Liver (tissue), 9 donors: ENCODE data around the gene ADGRB2. TPM values are rescaled to one million over a fixed set of nuclear protein-coding genes. Genes with fewer than 3 reads are reported as not detected.

Experiments used
- DNase-seq: peaks from one replicate; pipeline ENCODE4 v3.0.0-alpha.2; 2017; ENCODE audit warnings: low spot score
- H3K27ac ChIP-seq, 2 donors: one replicate each; pipeline ENCODE4 v1.7.0; 2013; ENCODE audit warnings: inconsistent platforms in 2 of 2, low read length in 2 of 2, control low read depth in 1 of 2, low read depth in 1 of 2, mild to moderate bottlenecking in 1 of 2
- H3K27me3 ChIP-seq, 4 donors: one replicate each; pipeline versions ENCODE4 v1.6.1 to v1.7.0; 2013; ENCODE audit warnings: low read length in 3 of 4, inconsistent platforms in 1 of 4, mild to moderate bottlenecking in 1 of 4, moderate library complexity in 1 of 4; ENCODE audit not compliant: control insufficient read depth in 4 of 4, insufficient read depth in 4 of 4
- H3K36me3 ChIP-seq, 4 donors: one replicate each; pipeline versions ENCODE4 v1.6.1 to v1.7.0; 2013; ENCODE audit warnings: low read length in 3 of 4, mild to moderate bottlenecking in 3 of 4, low read depth in 1 of 4, moderate library complexity in 1 of 4; ENCODE audit not compliant: control insufficient read depth in 4 of 4, insufficient read depth in 3 of 4
- H3K4me1 ChIP-seq, 4 donors: one replicate each; pipeline versions ENCODE4 v1.6.1 to v1.7.0; 2013; ENCODE audit warnings: low read length in 3 of 4, mild to moderate bottlenecking in 3 of 4, moderate library complexity in 1 of 4; ENCODE audit not compliant: control insufficient read depth in 4 of 4, insufficient read depth in 4 of 4
- H3K4me3 ChIP-seq, 3 donors: one replicate each; pipeline versions ENCODE4 v1.6.1 to v1.7.0; 2013; ENCODE audit warnings: low read length in 3 of 3, control low read depth in 1 of 3, low read depth in 1 of 3, mild to moderate bottlenecking in 1 of 3
- H3K9ac ChIP-seq, 2 donors: one replicate each; pipeline ENCODE4 v1.7.0; 2013; ENCODE audit warnings: low read length in 2 of 2, mild to moderate bottlenecking in 2 of 2, moderate library complexity in 2 of 2, control low read depth in 1 of 2, low read depth in 1 of 2
- H3K9me3 ChIP-seq, 4 donors: one replicate each; pipeline versions ENCODE4 v1.6.1 to v1.7.0; 2013; ENCODE audit warnings: low read length in 3 of 4; ENCODE audit not compliant: control insufficient read depth in 4 of 4
- ATF3 ChIP-seq: IDR thresholded peaks from 2 replicates; pipeline ENCODE4 v1.6.1; 2016; ENCODE audit warnings: antibody characterized with exemption
- CTCF ChIP-seq: fragments of 150-350 bp; IDR thresholded peaks from 2 replicates; pipeline ENCODE4 v1.5.1; 2017; ENCODE audit warnings: improper control_type of control experiment, low read depth, low read length; ENCODE audit not compliant: missing input control
- EGR1 ChIP-seq, 2 donors: IDR thresholded peaks; 2 replicates each; pipeline ENCODE4 v1.6.1; 2016 to 2018; ENCODE audit warnings: antibody characterized with exemption in 2 of 2, low read depth in 2 of 2
- FOXA1 ChIP-seq: IDR thresholded peaks from 2 replicates; pipeline ENCODE4 v1.6.1; 2016; ENCODE audit warnings: antibody characterized with exemption
- FOXA2 ChIP-seq: IDR thresholded peaks from 2 replicates; pipeline ENCODE4 v1.6.1; 2016; ENCODE audit warnings: antibody characterized with exemption
- GABPA ChIP-seq, 2 donors: IDR thresholded peaks in 1 of 2; conservative IDR thresholded peaks in 1 of 2; 2 replicates each; pipeline ENCODE4 v1.6.1; 2016; ENCODE audit warnings: antibody characterized with exemption in 2 of 2, mild to moderate bottlenecking in 1 of 2, moderate library complexity in 1 of 2
- HNF4A ChIP-seq, 2 donors: conservative IDR thresholded peaks; 2 replicates each; pipeline ENCODE4 v1.6.1; 2016; ENCODE audit warnings: antibody characterized with exemption in 2 of 2, mild to moderate bottlenecking in 2 of 2
- HNF4G ChIP-seq: IDR thresholded peaks from 2 replicates; pipeline ENCODE4 v1.6.1; 2016; ENCODE audit warnings: antibody characterized with exemption
- JUND ChIP-seq, 2 donors: IDR thresholded peaks; 2 replicates each; pipeline ENCODE4 v1.6.1; 2016; ENCODE audit warnings: antibody characterized with exemption in 2 of 2
- MAX ChIP-seq: IDR thresholded peaks from 2 replicates; pipeline ENCODE4 v1.6.1; 2016; ENCODE audit warnings: antibody characterized with exemption
- NR2F2 ChIP-seq: IDR thresholded peaks from 2 replicates; pipeline ENCODE4 v1.6.1; 2016; ENCODE audit warnings: antibody characterized with exemption
- RAD21 ChIP-seq, 2 donors: IDR thresholded peaks; 2 replicates each; pipeline ENCODE4 v1.6.1; 2016; ENCODE audit warnings: antibody characterized with exemption in 2 of 2, mild to moderate bottlenecking in 2 of 2
- REST ChIP-seq: IDR thresholded peaks from 2 replicates; pipeline ENCODE4 v1.6.1; 2016; ENCODE audit warnings: antibody characterized with exemption, mild to moderate bottlenecking
- RXRA ChIP-seq, 2 donors: IDR thresholded peaks; 2 replicates each; pipeline ENCODE4 v1.6.1; 2017 to 2018; ENCODE audit warnings: antibody characterized with exemption in 2 of 2, mild to moderate bottlenecking in 1 of 2
- SP1 ChIP-seq: IDR thresholded peaks from 2 replicates; pipeline ENCODE4 v1.6.1; 2018; ENCODE audit warnings: antibody characterized with exemption, mild to moderate bottlenecking
- TAF1 ChIP-seq: conservative IDR thresholded peaks from 2 replicates; pipeline ENCODE4 v1.6.1; 2016; ENCODE audit warnings: antibody characterized with exemption, mild to moderate bottlenecking
- YY1 ChIP-seq: IDR thresholded peaks from 2 replicates; pipeline ENCODE4 v1.6.1; 2016; ENCODE audit warnings: antibody characterized with exemption, mild to moderate bottlenecking
- ZBTB33 ChIP-seq: IDR thresholded peaks from 2 replicates; pipeline ENCODE4 v1.6.1; 2016; ENCODE audit warnings: antibody characterized with exemption
- WGBS: extraction: QIAGEN DNeasy Blood & Tissue Kit; methylation state at CpG from one replicate; pipeline ENCODE4 v1.1.7; 2013; 5-methylcytosine and 5-hydroxymethylcytosine counted together
- polyA plus RNA-seq, 2 donors: library from polyadenylated mRNA; stranded (reverse) in 1 of 2; unstranded in 1 of 2; fragments of 200-250 nt in 1 of 2; fragments of >200 nt in 1 of 2; fragmentation: Nextera tagmentation in 1 of 2; extraction: Ambion mirVana in 1 of 2; gene quantifications; one replicate each; pipeline versions ENCODE4 v1.2.1 to v1.2.3, GENCODE V29; 2013 to 2015
- total RNA-seq, 2 donors: library from RNA; depleted of rRNA; stranded (reverse); fragments of >200 nt; gene quantifications; one replicate each; pipeline ENCODE4 v1.2.3, GENCODE V29; 2014
- donor health status: healthy.
- donor health status: healthy.
- donor health status: healthy.
- donor health status: healthy.
- donor health status: healthy.

The ADGRB2 gene
- total and polyA plus RNA-seq, 4 donors: under 0.01 to 0.05 (median 0.05) TPM; not detected in 1

DNA sequence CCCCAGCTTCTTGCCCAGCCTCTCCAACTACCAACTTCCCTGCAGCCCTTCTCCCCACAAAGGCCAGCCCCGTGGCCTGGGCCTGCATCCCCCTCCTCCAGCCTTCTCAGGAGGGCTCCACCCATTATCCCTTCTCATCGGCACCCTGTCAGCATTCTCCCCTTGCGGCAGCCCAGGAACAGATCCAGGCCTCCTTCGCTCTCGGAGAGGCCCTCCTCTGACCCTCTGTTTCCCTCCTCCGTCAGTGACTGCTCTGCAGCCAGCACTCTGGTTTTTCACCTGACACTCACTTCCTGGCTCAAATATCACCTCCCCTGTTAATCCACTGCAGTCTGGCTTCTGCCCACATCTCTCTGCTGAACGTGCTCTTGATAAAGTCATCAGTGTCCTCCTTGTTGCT, 17.5 kb downstream of the ADGRB2 start:
- no peak for DNase-seq
- no peaks in the 10 kb centered on the region for H3K9me3 ChIP-seq
- H3K36me3 ChIP-seq: no peaks in the 10 kb centered on the region
- peaks cover 0 to 7% (median 3%) of the 10 kb centered on the region in 4 donors for H3K4me1 ChIP-seq
- H3K27me3 ChIP-seq: no peaks in the 10 kb centered on the region
- TF ChIP-seq MAX (no peak), HNF4G (no peak), JUND (IDR thresholded peaks at IDR 0.05) (no peak), NR2F2 (no peak), CTCF (no peak), EGR1 (IDR thresholded peaks at IDR 0.05; ENCODE audit: low read depth in 2 of 2) (no peak), RXRA (IDR thresholded peaks at IDR 0.05) (no peak), SP1 (no peak), YY1 (no peak)
- no peak overlapping the region for H3K27ac ChIP-seq
- no peak overlapping the region for H3K9ac ChIP-seq
- H3K4me3 ChIP-seq: no peak overlapping the region
- WGBS: 81% methylated on average over 7 of the region's 7 CpGs

DNA sequence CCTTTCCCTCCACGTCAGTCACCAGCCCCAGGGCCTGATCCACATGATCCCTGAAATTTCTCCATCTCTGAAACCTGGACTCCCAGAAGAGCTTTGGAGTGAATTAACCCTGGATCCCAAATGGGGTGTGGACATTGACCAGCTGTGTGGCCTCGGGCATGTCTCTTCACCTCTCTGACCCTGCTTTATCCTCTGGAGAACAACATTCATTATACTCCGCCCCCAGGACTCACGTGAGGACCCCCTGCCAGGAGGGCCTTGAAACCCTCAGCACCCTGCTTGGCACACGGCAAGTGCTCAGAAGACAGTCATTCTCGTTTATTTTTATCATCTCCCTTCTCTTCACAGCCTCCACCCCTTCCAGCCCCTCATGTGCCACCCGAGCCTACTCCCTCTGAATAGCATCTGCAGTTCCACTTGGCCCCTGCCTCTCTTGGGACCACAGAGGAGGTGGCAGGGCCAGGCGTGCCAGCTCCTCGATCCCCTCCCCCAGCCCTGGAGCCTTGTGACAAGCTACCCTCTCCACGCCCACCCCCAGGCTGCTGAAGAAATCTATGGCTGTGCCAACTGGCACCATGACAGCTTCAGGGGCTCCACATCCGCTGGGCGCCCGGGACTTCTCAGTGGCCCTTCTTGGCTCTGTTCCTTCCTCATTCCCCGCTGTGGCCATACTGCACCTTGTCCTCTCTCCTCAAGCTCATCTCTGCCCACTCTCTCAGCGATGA, 18.0 kb downstream of the ADGRB2 start:
- Histone ChIP-seq H3K9me3 (no peaks in the 10 kb centered on the region), H3K36me3 (no peaks in the 10 kb centered on the region), H3K27me3 (no peaks in the 10 kb centered on the region), H3K9ac (no peak overlapping the region), H3K4me1 (peaks cover 0 to 7% (median 3%) of the 10 kb centered on the region in 4 donors), H3K4me3 (no peak overlapping the region), H3K27ac (no peak overlapping the region)
- no peak for DNase-seq
- TF ChIP-seq EGR1 (IDR thresholded peaks at IDR 0.05; ENCODE audit: low read depth in 2 of 2) (no peak), YY1 (no peak), FOXA1 (no peak), SP1 (no peak), ZBTB33 (no peak), GABPA (IDR thresholded peaks at IDR 0.05 in 1 of 2, conservative IDR thresholded peaks at IDR 0.05 in 1 of 2) (no peak), MAX (no peak), HNF4G (no peak), FOXA2 (no peak), TAF1 (no peak), RAD21 (IDR thresholded peaks at IDR 0.05) (no peak), NR2F2 (no peak), HNF4A (conservative IDR thresholded peaks at IDR 0.05) (no peak), CTCF (no peak), REST (no peak), RXRA (IDR thresholded peaks at IDR 0.05) (no peak), ATF3 (no peak), JUND (IDR thresholded peaks at IDR 0.05) (no peak)
- WGBS: 76% methylated on average over 15 of the region's 15 CpGs
